ENCODE measurements around the gene SOX11.

The SOX11 gene

GRCh38 chr2:5692561-5693286 lies 540 bp downstream of the SOX11 start:
- DNase-seq, result no peak

DNA sequence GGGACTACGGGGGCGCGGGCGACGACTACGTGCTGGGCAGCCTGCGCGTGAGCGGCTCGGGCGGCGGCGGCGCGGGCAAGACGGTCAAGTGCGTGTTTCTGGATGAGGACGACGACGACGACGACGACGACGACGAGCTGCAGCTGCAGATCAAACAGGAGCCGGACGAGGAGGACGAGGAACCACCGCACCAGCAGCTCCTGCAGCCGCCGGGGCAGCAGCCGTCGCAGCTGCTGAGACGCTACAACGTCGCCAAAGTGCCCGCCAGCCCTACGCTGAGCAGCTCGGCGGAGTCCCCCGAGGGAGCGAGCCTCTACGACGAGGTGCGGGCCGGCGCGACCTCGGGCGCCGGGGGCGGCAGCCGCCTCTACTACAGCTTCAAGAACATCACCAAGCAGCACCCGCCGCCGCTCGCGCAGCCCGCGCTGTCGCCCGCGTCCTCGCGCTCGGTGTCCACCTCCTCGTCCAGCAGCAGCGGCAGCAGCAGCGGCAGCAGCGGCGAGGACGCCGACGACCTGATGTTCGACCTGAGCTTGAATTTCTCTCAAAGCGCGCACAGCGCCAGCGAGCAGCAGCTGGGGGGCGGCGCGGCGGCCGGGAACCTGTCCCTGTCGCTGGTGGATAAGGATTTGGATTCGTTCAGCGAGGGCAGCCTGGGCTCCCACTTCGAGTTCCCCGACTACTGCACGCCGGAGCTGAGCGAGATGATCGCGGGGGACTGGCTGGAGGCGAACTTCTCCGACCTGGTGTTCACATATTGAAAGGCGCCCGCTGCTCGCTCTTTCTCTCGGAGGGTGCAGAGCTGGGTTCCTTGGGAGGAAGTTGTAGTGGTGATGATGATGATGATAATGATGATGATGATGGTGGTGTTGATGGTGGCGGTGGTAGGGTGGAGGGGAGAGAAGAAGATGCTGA lies 1.4 kb downstream of the SOX11 start:
- no peak for DNase-seq

GRCh38 chr2:5694306-5694705 lies 2.1 kb downstream of the SOX11 start:
- no peak for DNase-seq

GRCh38 chr2:5695654-5696403 lies 3.6 kb downstream of the SOX11 start:
- DNase-seq, result no peak

GRCh38 chr2:5696404-5696944 lies 4.3 kb downstream of the SOX11 start:
- no peak for DNase-seq

GRCh38 chr2:5696945-5697521 lies 4.8 kb downstream of the SOX11 start:
- no peak for DNase-seq

DNA sequence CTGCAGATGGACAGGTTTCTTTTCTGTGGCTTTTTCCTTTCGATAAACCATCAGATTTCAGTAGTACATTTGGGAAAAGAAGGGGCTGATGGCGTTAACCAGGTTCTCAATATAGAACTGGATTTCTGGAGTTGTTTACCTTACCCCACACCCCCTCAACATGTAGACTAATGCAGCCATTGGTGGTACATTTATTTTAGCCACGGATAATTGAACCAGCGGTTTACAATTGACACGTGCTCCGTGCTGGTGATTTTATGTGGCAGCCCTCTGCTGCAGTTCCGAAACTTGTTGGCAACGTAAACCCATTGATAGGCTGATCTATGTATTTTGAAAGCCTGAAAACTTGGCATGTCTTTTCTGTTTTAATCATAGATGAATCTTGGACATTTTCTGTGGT lies 5.4 kb downstream of the SOX11 start:
- no peak for DNase-seq

- no peak for DNase-seq
Measured at GRCh38 chr2:5698134-5698533, 6.0 kb downstream of the SOX11 start.

DNA sequence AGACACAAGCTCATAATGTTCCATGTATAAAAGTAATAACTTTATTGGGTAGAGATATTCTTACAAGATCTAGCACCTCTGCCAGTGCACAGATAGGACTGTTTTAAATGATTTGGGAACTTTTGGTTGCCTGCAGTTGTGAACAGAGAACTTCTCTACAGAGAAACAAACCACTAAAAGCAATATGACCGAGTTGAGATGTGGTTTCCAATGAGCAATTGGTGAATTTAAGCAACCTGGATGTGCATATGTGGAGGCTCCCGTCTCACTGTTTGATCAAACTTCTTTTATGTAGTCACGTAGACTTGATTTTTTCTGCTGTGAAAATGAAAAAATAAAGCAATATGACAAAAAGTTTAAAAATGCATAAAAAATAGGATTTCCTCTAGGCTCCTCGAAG lies 7.8 kb downstream of the SOX11 start:
- DNase-seq, result no peak

DNA sequence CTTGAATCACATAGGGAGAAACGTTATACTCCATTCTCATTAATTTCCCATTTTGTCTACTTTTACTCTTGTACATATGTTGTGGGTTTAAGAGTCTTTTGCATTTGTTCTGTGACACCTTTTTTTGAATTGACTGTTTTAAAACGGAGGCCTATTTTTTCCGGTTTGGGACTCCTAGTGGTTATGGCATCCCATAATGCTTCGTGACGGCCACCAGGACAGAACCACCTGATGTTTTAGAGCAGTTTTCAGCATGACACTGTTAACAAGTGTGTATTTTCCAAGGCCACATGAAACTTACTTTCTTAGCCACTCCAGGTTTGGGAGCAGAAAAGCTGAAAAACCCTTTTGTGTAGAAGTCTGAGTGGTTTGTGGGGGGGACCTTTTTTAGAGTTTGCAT lies 8.4 kb downstream of the SOX11 start:
- no peak for DNase-seq

GRCh38 chr2:5701266-5701665 lies 9.1 kb downstream of the SOX11 start:
- DNase-seq, result no peak

- no peak for DNase-seq
Measured at GRCh38 chr2:5703166-5703565, 11.0 kb downstream of the SOX11 start.

- DNase-seq, result no peak
Measured at GRCh38 chr2:5705490-5705889, 13.3 kb downstream of the SOX11 start.

DNA sequence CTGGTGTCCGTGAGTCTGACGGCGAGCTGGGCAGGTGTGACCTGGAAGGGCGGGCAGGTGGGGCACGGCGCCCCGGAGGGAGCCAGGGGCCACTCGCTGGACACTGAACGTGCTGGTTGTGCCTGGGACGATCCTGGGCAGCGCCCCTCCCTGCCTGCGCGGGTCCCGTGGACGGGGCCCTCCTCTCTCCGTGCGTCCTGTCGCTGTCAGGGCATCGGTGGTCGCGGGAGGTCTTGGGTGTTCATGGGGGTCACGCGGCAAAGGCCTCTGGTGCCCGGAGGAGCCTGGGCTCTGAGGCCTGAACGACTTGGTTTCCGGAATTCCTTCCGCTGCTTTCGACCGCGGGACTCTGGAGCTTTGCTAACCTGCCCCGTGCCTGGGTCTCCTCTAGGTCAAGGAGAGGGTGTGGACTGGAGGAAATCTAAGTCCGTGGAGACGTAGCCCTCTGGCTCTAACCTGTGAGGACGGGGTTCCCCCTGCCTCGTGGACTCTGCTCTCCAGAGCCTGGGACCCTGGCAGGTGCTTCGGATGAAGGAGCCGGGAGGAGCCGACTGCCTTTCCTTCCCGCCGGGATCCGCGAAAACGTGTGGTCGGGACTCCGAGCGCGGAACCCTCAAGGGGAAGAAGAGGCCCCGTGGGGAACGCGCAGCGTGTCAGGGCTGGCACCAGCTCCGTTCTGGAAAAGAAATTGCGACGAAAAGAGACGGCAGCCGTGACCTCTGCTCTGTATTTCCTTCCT lies 14.7 kb downstream of the SOX11 start:
- DNase-seq, result no peak

GRCh38 chr2:5710615-5711014 lies 18.4 kb downstream of the SOX11 start:
- no peak for DNase-seq

DNA sequence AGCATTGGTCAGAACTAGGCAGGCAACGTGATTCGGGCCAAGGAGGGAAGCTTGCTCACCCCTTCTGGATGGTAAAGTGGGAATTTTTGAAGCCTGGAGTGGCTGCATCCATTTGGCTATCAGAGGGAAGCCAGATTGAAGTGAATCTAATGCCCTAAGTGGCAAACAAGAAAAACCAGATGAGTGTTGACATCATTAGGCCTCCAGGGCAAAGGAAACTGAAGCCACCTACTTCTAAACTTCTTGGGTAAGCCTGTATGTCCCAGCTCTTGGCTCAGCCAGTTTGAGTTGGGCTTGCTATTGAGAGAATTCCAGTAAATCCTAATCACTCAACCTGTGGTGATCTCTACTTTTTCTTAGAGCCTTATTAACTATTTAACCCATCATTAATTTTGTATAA lies 20.9 kb downstream of the SOX11 start:
- DNase-seq, result no peak

GRCh38 chr2:5719629-5720334 lies 27.6 kb downstream of the SOX11 start:
- no peak for DNase-seq

DNA sequence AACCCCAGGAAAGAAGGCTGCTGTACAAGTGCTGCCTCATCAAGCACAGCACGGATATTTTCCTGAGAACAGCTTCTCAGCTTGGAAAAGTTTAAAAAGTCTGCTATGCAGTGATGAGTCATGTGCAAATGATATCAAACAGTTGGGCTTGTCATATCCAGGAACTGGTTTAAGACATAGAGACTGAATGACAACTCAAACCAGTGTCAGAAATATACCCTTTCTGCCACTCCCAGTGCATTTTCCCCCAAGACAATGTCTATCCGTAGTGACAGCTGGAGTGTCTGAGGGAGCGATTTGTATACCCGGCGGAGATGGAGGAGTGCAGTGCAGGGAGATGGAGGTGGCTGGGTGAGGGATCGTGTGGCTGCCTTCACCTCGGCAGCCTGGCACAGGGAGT lies 28.2 kb downstream of the SOX11 start:
- DNase-seq, result no peak

DNA sequence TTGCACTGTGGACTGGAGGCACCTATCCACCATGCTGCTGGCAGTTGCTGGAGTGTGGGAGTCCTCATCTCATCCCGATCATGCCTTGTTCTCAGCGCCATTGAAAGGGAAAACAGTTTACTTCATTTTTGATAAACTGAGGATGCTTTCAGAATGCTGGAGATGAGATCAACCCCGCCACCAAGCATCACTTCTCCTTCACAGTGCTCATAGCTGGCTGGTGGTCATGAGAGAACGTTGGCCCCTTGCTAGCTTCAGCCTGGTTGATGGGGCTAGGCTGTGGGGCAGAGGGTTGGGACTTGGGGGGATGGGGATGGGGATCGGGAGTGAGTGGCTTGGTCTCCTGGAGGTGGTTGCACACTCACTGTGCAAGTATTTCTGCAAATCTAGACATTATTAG lies 30.1 kb downstream of the SOX11 start:
- DNase-seq, result no peak

GRCh38 chr2:5723791-5724735 lies 31.9 kb downstream of the SOX11 start:
- DNase-seq, result no peak
